GM12875 (cell line): Measurements from ENCODE around the gene BRIP1.

ENCODE experiments used
- H3K4me3 ChIP-seq: one replicate; pipeline ENCODE4 v1.5.1; 2011; ENCODE audit warnings: low read depth, low read length, control low read depth
- TF ChIP-seq, protein P1 (sequence below): IDR thresholded peaks from 2 replicates; pipeline ENCODE4 v1.5.1; 2011; ENCODE audit warnings: low read depth, mild to moderate bottlenecking, control low read depth, inconsistent platforms, low read length, moderate library complexity, borderline replicate concordance; ENCODE audit not compliant: insufficient read depth

Gene BRIP1

GRCh38 chr17:61645920-61646319 is 217.4 kb downstream of the BRIP1 start:
- TF ChIP-seq, protein P1, sequence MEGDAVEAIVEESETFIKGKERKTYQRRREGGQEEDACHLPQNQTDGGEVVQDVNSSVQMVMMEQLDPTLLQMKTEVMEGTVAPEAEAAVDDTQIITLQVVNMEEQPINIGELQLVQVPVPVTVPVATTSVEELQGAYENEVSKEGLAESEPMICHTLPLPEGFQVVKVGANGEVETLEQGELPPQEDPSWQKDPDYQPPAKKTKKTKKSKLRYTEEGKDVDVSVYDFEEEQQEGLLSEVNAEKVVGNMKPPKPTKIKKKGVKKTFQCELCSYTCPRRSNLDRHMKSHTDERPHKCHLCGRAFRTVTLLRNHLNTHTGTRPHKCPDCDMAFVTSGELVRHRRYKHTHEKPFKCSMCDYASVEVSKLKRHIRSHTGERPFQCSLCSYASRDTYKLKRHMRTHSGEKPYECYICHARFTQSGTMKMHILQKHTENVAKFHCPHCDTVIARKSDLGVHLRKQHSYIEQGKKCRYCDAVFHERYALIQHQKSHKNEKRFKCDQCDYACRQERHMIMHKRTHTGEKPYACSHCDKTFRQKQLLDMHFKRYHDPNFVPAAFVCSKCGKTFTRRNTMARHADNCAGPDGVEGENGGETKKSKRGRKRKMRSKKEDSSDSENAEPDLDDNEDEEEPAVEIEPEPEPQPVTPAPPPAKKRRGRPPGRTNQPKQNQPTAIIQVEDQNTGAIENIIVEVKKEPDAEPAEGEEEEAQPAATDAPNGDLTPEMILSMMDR: no peak

DNA sequence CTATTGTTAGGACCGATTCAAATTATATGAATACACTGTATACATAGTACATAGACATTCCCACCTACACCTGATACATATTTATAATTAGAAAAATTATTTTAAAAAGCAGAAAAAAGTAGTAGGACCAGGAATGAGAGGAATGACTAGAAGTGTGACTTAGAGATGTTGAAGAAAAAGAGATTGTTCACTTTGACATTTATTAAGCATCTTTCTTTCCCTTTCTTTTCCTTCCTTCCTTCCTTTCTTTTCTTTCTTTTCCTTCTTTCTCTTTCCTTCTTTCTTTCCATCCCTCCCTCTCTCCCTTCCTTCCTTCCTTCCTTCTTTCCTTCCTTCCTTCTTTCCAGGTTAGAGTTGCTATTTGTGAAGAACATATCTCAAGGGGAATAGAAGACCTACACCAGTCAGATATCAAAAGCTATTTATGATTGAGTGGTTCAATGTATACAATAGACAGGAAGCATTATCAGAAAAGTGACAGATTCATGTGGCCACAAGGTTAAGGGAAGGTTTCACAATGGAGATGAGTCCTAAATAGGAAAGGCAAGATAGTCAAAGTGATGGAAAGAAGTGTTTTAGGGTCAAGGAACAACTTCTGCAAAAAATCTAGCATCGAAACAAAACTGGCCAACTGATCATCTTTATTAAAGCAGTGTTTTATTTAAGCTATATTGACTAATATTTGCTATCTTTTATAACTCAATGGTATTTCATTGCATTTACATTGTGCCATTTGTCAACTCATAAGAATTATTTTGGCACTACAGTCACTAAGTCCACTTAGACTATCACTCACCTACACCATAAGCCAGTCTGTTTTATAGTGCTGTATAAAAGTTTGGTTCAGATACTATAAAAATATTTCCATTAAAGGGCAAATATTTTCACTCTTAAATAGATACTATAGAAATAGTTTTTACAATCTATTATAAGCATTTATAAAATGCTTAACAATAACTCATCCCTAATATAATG is 218.2 kb downstream of the BRIP1 start:
- H3K4me3 ChIP-seq: no peak overlapping the region
- TF ChIP-seq, protein P1: no peak

More at GRCh38 chr17:61645920-61646319, 217.4 kb downstream of the BRIP1 start:
- no peak overlapping the region for H3K4me3 ChIP-seq

DNA sequence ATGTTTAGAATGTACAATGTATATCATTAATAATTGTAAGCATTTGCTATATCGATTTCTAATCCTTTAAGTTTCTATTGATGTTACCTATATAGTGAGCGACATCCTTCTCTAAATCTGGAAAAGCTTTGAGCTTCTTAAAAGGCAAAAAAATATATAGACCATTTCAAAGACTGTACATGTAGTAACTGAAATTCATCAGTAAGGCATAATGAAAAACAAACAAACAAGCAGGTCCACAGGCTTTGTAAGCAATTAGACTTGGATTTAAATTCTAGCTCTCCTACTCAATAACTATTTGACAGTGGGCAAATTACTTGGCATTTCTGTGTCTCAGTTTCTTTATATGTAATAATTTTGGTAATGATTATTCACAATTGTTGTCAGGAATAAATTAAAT is 220.6 kb downstream of the BRIP1 start:
- TF ChIP-seq, protein P1: no peak
- no peak overlapping the region for H3K4me3 ChIP-seq

DNA sequence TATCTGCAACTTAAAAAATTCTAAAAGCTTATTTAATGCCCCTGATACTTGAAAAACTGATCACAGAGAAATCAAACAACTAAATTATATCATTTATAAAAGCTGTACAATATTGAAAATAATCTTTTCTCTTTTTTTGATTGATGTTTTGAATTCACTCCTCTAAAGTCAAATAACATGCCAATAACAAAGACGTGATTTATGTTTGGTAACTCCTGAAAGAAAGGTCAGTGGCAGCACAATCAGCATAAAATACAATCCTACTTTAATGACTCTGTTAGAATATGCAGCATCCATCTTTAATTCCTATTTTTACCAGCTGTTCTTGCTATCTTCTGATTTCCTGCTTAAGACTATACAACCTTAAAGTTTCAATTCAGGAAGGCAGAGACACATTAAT is 221.6 kb downstream of the BRIP1 start:
- TF ChIP-seq, protein P1: no peak
- H3K4me3 ChIP-seq: no peak overlapping the region

DNA sequence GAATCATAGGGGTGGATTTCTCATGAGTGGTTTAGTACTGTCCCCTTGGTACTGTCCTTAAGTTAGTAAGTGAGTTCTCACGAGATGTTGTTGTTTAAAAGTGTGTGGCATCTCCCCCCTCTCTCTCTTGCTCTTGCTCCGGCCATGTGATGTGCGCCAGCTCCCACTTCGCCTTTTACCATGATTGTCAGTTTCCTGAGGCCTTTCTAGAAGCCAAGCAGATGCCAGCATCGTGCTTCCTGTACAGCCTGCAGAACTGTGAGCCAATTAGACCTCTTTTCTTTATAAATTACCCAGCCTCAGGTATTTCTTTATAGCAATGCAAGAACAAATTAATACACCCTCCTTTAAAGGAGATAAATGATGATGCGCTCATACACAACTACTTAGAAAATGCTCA is 222.2 kb downstream of the BRIP1 start:
- H3K4me3 ChIP-seq: no peak overlapping the region
- TF ChIP-seq, protein P1: no peak

- TF ChIP-seq, protein P1: no peak
These were observed 223.5 kb downstream of the BRIP1 start for GRCh38 chr17:61639818-61640217.

GRCh38 chr17:61638087-61638486 is 225.2 kb downstream of the BRIP1 start:
- no peak overlapping the region for H3K4me3 ChIP-seq
- TF ChIP-seq, protein P1: no peak

More at GRCh38 chr17:61639818-61640217, 223.5 kb downstream of the BRIP1 start:
- H3K4me3 ChIP-seq: no peak overlapping the region
